ENCODE data around the gene GRK7. TPM values are rescaled to one million over a fixed set of nuclear protein-coding genes. Genes with fewer than 3 reads are reported as not detected.
A peak's percentile ranks its signal among the peaks of the same experiment; 100 is the strongest.

GRK7 gene, protein sequence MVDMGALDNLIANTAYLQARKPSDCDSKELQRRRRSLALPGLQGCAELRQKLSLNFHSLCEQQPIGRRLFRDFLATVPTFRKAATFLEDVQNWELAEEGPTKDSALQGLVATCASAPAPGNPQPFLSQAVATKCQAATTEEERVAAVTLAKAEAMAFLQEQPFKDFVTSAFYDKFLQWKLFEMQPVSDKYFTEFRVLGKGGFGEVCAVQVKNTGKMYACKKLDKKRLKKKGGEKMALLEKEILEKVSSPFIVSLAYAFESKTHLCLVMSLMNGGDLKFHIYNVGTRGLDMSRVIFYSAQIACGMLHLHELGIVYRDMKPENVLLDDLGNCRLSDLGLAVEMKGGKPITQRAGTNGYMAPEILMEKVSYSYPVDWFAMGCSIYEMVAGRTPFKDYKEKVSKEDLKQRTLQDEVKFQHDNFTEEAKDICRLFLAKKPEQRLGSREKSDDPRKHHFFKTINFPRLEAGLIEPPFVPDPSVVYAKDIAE (N-terminal part only)
- under 1 TPM; 0.42 to 0.44 TPM for total RNA-seq
- polyA plus RNA-seq: not detected
- total RNA-seq: 0.06 to 0.95 (median 0.47) reads per million in 6 experiments

DNA sequence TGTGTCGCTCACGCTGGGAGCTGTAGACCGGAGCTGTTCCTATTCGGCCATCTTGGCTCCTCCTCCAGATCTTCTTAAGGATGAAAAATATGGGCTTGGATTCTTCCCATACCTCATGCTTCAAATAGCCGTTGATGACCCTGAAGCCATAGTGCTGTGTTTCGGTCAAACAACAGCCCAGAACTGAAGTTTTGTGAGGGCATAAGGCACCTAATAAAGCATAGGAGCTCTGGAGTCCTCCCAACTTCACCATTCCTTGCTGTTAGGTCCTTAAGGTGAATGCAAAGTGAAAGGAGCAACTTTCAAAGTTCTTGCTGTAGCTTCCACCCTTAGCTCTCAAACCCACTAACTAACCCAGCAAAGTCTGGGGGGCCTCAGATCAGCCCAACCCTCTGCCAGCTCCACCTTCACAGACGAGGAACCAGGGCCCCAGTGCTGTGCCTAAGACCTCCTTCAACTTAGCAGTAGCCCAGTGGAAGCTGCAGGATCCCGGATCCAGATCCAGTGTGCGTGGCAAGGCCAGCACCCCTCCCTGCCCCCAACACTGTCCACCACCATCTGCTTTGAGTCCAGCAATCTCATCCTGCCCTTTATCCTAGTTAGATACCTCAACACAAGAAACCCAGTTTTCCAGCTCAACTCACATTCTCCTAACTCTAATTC lies at the start of gene GRK7:
Gene GRK7 (plus strand): TSS at position 321 of the 663 bp plus-strand sequence. CDS start 14,877 bp downstream, outside the sequence.
- no peaks in the 10 kb centered on the region for H3K27me3 Mint-ChIP-seq
- H3K9me3 Mint-ChIP-seq: no peaks in the 10 kb centered on the region
- H3K4me3 Mint-ChIP-seq: no peak within 1 kb of the TSS
- peaks cover 0 to 4% (median 0%) of the 10 kb centered on the region in 3 donors for H3K36me3 Mint-ChIP-seq
- H3K4me1 Mint-ChIP-seq: peaks cover 0 to 1% (median 0%) of the 10 kb centered on the region in 4 donors
- no peak for ATAC-seq
- POLR2A ChIA-PET: no interaction called here
- H3K27ac Mint-ChIP-seq: no peak within 1 kb of the TSS
- no peak for DNase-seq

DNA sequence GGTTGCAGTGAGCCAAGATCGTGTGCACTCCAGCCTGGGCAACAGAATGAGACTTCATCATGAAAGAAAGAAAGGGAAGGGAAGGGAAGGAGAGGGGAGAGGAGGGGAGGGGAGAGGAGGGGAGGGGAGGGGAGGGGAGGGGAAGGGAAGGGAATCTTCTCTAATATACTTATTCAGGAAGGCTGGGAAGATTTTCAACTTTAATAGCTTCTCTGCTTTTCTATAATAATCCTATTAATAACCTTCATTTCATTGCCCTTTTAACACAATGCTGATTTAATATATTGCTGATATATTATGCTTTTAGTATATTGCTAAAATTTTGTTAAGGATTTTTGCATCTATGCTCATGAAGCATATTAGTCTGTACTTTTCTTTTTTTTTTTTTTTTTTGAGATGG lies 48.5 kb upstream of the GRK7 start:
- H3K4me1 Mint-ChIP-seq: no peaks in the 10 kb centered on the region
- DNase-seq (no peak), ATAC-seq (no peak)
- POLR2A ChIA-PET: no interaction called here
- peaks cover 0 to 21% (median 4%) of the 10 kb centered on the region in 9 donors for H3K9me3 Mint-ChIP-seq
- peaks cover 0 to 3% (median 0%) of the 10 kb centered on the region in 5 donors for H3K27me3 Mint-ChIP-seq
- H3K4me3 Mint-ChIP-seq: no peak overlapping the region
- H3K27ac Mint-ChIP-seq: no peak overlapping the region
- H3K36me3 Mint-ChIP-seq: peaks cover 0 to 7% (median 2%) of the 10 kb centered on the region in 3 donors

DNA sequence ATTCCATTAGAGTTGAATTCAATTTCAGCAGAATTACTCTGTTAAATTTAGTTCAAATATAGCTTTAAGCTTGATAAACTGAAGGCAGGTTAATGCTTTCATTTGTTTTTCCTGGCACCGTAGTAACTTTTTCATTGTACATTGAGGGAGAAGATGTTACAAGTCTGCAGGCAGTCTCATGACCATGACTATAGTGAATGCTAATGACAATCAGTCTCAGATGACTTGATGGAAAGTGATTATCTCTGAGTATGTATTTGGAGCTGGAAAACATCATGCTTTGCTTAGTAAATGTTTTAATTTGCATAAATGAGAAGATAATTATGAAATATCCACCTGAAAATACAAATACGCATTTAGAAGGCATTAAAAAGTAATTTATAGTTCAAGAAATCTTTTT lies 41.1 kb upstream of the GRK7 start:
- Mint-ChIP-seq H3K4me3 (no peak overlapping the region), H3K4me1 (no peaks in the 10 kb centered on the region), H3K27ac (no peak overlapping the region), H3K9me3 (peaks cover 0 to 4% (median 0%) of the 10 kb centered on the region in 9 donors), H3K36me3 (no peaks in the 10 kb centered on the region), H3K27me3 (peaks cover 0 to 8% (median 1%) of the 10 kb centered on the region in 5 donors)
- ATAC-seq (no peak), DNase-seq (no peak)
- POLR2A ChIA-PET: no interaction called here

DNA sequence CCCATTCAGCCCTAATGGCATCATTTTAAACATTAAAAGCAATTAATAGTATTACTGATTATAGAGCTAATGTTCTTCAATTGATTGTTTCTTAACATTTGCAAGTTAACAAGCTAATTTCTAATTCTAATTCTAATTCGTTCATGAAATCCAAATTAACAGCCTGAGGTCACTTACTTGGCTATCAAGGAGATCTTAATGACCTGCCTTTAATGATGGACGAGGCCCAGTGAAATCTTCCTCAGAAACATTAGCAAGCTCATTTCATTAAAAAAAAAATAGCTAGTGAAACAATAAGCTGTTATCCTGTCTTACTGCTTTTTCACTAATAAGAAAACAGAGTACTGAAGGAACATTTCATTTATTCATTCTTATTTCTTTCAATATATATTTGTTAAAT lies 40.6 kb upstream of the GRK7 start:
- no peak for ATAC-seq
- no peak overlapping the region for H3K27ac Mint-ChIP-seq
- peaks cover 0 to 8% (median 2%) of the 10 kb centered on the region in 5 donors for H3K27me3 Mint-ChIP-seq
- DNase-seq: no peak
- H3K36me3 Mint-ChIP-seq: no peaks in the 10 kb centered on the region
- POLR2A ChIA-PET: interaction anchor here (0.6 kb wide), 1 partner anchor 454 kb away, joined by 6 read pairs; no protein-coding TSS in a partner anchor
- no peaks in the 10 kb centered on the region for H3K4me1 Mint-ChIP-seq
- no peaks in the 10 kb centered on the region for H3K9me3 Mint-ChIP-seq
- no peak overlapping the region for H3K4me3 Mint-ChIP-seq

DNA sequence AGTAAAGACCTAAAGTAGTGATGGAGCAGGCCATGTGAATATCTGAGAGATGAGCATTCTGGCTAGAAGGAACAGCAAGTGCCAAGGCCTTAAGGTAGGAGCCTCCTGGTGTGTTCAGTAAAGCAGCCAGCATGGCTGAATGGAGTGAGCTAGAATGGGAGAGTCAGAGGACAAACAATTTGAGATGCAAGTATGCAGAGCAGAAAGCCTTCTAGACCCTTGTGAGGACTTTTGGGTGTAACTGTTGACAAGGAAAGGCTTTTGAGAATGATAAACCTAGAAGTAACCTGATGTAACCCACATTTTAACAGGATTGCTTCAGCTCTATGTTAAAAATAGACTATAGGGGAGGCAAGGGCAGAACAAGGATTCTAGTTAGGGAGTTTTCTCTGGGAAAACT lies 40.0 kb upstream of the GRK7 start:
- no peaks in the 10 kb centered on the region for H3K36me3 Mint-ChIP-seq
- H3K9me3 Mint-ChIP-seq: no peaks in the 10 kb centered on the region
- H3K4me3 Mint-ChIP-seq: no peak overlapping the region
- DNase-seq (no peak), ATAC-seq (no peak)
- H3K4me1 Mint-ChIP-seq: no peaks in the 10 kb centered on the region
- POLR2A ChIA-PET: interaction anchor here (0.6 kb wide), 1 partner anchor 453 kb away, joined by 6 read pairs; no protein-coding TSS in a partner anchor
- H3K27me3 Mint-ChIP-seq: peaks cover 0 to 12% (median 5%) of the 10 kb centered on the region in 5 donors
- H3K27ac Mint-ChIP-seq: no peak overlapping the region

DNA sequence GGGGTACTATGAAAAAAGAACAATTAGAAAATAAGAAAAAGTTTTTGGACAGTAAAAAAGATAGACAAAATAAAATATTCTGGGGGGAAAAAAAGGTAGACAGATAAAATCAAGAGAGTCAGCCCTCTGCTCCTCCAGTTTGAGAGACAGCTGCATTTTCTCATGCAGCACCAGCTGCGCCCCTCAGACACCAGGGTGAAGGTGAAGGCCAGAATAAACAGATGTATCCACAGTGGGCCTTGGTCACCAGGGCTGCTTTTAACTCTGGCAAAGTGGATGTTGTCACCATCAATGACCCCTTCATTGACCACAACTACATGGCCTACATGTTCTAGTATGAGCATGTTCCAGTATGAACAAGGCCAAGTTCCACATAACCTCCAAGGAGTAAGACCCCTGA lies 39.0 kb upstream of the GRK7 start:
- H3K36me3 Mint-ChIP-seq: no peaks in the 10 kb centered on the region
- no peaks in the 10 kb centered on the region for H3K4me1 Mint-ChIP-seq
- POLR2A ChIA-PET: no interaction called here
- no peak overlapping the region for H3K27ac Mint-ChIP-seq
- H3K4me3 Mint-ChIP-seq: no peak overlapping the region
- DNase-seq: no peak
- no peaks in the 10 kb centered on the region for H3K9me3 Mint-ChIP-seq
- no peak for ATAC-seq
- peaks cover 0 to 12% (median 5%) of the 10 kb centered on the region in 5 donors for H3K27me3 Mint-ChIP-seq

DNA sequence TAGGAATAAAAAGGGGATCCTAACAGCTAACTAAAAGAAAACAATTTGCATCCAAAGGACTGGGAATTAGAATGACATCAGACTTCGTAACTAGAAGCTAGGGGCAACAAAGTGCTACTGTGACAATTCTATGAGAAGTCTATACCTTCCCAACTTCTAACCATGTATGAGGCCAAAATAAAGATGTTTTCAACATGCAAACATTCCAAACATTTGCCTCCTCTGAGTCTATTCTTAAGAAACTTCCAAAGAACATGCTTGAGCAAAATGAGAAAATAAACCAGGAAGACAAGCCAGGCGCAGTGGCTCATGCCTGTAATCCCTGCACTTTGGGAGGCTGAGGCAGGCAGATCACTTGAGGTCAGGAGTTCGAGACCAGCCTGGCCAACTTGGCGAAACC lies 38.2 kb upstream of the GRK7 start:
- peaks cover 0 to 9% (median 5%) of the 10 kb centered on the region in 5 donors for H3K27me3 Mint-ChIP-seq
- POLR2A ChIA-PET: no interaction called here
- ATAC-seq (no peak), DNase-seq (no peak)
- no peaks in the 10 kb centered on the region for H3K36me3 Mint-ChIP-seq
- H3K27ac Mint-ChIP-seq: no peak overlapping the region
- H3K4me1 Mint-ChIP-seq: no peaks in the 10 kb centered on the region
- no peaks in the 10 kb centered on the region for H3K9me3 Mint-ChIP-seq
- no peak overlapping the region for H3K4me3 Mint-ChIP-seq

DNA sequence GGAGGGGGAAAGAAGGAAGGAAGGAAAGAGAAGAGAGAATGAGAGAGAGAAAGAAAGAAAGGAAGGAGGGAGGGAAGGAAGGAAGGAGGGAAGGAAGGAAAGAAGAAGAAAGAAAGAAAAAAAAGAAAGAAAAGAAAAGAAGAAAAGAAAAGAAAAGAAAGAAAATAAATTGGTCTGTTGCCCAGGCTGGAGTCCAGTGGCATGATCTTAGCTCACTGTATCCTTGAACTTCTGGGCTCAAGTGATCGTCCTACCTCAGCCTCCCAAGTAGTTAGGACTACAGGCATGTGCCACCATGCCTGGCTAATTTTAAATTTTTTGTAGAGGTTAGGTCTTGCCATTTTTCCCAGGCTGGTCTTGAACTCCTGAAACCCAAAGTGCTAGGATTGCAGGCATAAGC lies 36.7 kb upstream of the GRK7 start:
- Mint-ChIP-seq H3K4me3 (no peak overlapping the region), H3K27me3 (peaks cover 0 to 9% (median 5%) of the 10 kb centered on the region in 5 donors), H3K36me3 (no peaks in the 10 kb centered on the region), H3K27ac (no peak overlapping the region), H3K9me3 (no peaks in the 10 kb centered on the region), H3K4me1 (no peaks in the 10 kb centered on the region)
- no peak for ATAC-seq
- POLR2A ChIA-PET: no interaction called here
- DNase-seq: no peak

DNA sequence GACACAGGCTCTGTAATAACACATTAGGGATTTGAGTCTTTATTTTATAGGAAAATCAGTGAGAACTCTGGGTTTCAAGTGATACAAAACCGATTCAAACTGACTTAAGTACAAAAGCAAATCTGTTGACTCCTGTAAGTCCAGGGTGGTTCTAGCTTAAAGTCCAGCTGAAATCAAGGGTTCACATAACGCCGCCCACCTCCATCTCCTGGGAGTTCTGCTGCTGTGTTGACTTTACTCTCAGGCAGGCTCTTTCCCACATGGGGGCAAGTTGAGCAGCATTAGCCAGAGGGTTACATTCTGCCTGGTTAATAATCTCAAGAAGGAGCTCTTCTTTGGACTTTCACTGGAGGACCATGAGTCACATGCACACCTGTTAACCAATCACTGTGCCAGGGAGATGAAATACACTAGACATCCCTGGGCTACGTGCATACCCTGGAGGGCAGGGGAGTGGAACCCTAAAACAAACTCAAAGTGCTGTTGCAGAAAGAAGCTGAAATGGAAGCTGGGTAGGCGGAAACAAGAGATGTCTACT lies 34.8 kb upstream of the GRK7 start:
- POLR2A ChIA-PET: no interaction called here
- DNase-seq (no peak), ATAC-seq (no peak)
- Mint-ChIP-seq H3K36me3 (no peaks in the 10 kb centered on the region), H3K4me3 (no peak overlapping the region), H3K4me1 (no peaks in the 10 kb centered on the region), H3K27me3 (peaks cover 0 to 9% (median 4%) of the 10 kb centered on the region in 5 donors), H3K27ac (no peak overlapping the region), H3K9me3 (no peaks in the 10 kb centered on the region)

DNA sequence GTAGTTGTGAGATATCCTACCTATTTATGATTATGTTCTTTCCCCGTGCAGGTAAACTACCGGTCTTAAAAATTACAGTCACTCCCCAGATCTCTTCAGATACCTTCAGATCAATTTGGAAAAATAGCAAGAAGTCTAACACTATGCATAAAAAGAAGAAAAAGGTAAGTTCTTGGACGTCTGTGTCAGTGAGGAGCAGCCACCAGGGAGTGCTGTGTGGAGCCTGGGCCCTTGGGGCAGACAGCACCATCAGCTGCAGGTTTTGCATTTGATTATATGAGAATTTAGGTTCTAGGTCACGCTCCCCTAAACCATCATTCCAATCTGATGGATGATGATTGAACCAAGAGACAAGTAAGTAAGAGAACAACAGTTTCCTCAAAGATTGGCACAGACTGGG lies 34.0 kb upstream of the GRK7 start:
- POLR2A ChIA-PET: no interaction called here
- Mint-ChIP-seq H3K36me3 (no peaks in the 10 kb centered on the region), H3K27me3 (peaks cover 0 to 9% (median 4%) of the 10 kb centered on the region in 5 donors), H3K4me1 (no peaks in the 10 kb centered on the region), H3K9me3 (no peaks in the 10 kb centered on the region), H3K4me3 (no peak overlapping the region), H3K27ac (no peak overlapping the region)
- no peak for DNase-seq
- no peak for ATAC-seq

DNA sequence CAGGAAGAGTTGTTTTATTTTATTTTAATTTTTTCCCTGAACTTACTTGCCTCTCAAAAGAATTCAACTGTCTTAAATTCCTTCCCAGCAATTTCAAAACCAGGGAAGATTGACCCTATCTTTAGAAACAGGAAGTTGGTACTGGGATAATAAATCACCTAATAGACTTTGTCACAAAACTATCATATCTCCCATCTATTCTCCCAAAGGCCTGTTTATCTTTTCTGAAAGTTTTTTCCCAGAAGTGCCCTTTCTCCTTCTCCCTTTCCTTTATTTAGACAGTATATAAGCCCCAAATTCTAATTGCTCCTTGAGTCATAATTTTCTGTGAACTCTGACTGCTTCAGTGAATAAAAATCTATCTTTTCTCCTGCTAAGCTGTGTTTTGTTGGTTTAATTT lies 28.0 kb upstream of the GRK7 start:
- H3K27ac Mint-ChIP-seq: no peak overlapping the region
- POLR2A ChIA-PET: interaction anchor here (1.1 kb wide), 1 partner anchor 141 kb away, joined by 3 read pairs; the partner anchor contains the start of gene ATP1B3
- DNase-seq: no peak
- H3K9me3 Mint-ChIP-seq: no peaks in the 10 kb centered on the region
- H3K4me1 Mint-ChIP-seq: peaks cover 3 to 17% (median 14%) of the 10 kb centered on the region in 4 donors
- no peaks in the 10 kb centered on the region for H3K36me3 Mint-ChIP-seq
- no peak overlapping the region for H3K4me3 Mint-ChIP-seq
- no peak for ATAC-seq
- peaks cover 0 to 1% (median 0%) of the 10 kb centered on the region in 5 donors for H3K27me3 Mint-ChIP-seq

DNA sequence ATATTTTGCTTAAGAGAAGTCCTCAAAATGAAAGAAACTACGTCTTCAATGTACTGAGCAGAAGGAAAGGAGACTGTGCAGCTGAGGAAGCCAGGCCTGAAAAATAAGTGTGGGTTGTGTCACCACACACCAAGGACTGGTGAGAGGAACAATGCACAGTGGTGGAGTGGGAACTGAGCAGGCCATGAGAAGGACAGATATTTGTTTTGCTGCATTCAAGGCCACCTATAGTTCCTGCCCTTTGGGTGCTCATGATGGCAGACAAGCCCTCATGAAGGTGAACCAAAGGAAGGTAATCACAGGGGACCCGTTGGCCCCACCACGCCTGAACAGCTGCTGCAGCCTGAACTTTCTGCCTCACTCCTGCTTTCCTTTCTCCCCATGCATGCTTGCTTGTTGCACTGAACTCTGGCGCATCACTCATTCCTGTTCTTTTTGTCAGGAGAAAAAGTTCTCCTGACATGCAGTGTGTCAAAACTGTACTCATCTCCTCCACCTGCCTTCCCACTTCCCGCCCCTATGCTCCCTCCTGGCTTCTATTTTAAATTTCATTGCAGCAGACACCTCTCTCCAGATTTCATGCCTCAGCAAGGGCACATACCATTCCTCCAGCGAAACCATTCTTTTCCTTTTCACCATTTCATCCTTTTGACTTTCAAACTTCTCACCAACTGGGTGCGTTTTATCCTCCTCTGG lies 27.3 kb upstream of the GRK7 start:
- DNase-seq: no peak
- H3K27ac Mint-ChIP-seq: peak overlapping the region in 5 of 10 donors; percentile 20 to 89 (median 53)
- no peak for ATAC-seq
- H3K4me3 Mint-ChIP-seq: no peak overlapping the region
- no peaks in the 10 kb centered on the region for H3K9me3 Mint-ChIP-seq
- peaks cover 3 to 24% (median 21%) of the 10 kb centered on the region in 4 donors for H3K4me1 Mint-ChIP-seq
- H3K27me3 Mint-ChIP-seq: peaks cover 0 to 1% (median 0%) of the 10 kb centered on the region in 5 donors
- H3K36me3 Mint-ChIP-seq: peaks cover 0 to 4% (median 0%) of the 10 kb centered on the region in 3 donors
- POLR2A ChIA-PET: no interaction called here

Measured in naive thymus-derived CD8-positive, alpha-beta T cell (primary cell).